K562 (cell line): Measurements from ENCODE around the gene CTSH. TPM values are rescaled to one million over a fixed set of nuclear protein-coding genes. Genes with fewer than 3 reads are reported as not detected.

Experiments used
- ATF7 ChIP-seq: fragments of 450-650 bp; IDR thresholded peaks from 2 replicates; pipeline ENCODE4 v1.7.1; 2014; ENCODE audit warnings: mild to moderate bottlenecking, moderate library complexity
- CTBP1 ChIP-seq: fragments of 450-650 bp; IDR thresholded peaks from 2 replicates; pipeline ENCODE4 v1.6.1; 2016; ENCODE audit warnings: borderline replicate concordance
- FOXP1 ChIP-seq: sonication (generic); formaldehyde crosslinking; IDR thresholded peaks from 2 replicates; pipeline ENCODE4 v1.8.0; 2022; ENCODE audit warnings: mild to moderate bottlenecking, missing genetic modification reagents
- GATA2 ChIP-seq: sonication (generic); formaldehyde crosslinking; IDR thresholded peaks from 2 replicates; pipeline ENCODE4 v1.4.0; 2020; ENCODE audit warnings: mild to moderate bottlenecking, missing genetic modification reagents
- NONO ChIP-seq, 2 experiments: fragments of 200-400 bp in 1 of 2; fragments of 450-650 bp in 1 of 2; formaldehyde crosslinking in 1 of 2; IDR thresholded peaks; 2 replicates each; pipeline ENCODE4 v1.6.1; 2017; ENCODE audit warnings: low read depth in 2 of 2, mild to moderate bottlenecking in 2 of 2, moderate library complexity in 2 of 2, low read length in 1 of 2
- POLR2AphosphoS5 ChIP-seq: IDR thresholded peaks from 2 replicates; pipeline ENCODE4 v1.6.1; 2011; ENCODE audit warnings: mild to moderate bottlenecking, low read depth, low read length, moderate library complexity; ENCODE audit not compliant: control insufficient read depth, insufficient read depth
- PRPF4 ChIP-seq: fragments of 200-400 bp; formaldehyde crosslinking; IDR thresholded peaks from one replicate; pipeline ENCODE4 v1.6.1; 2017; ENCODE audit warnings: low read length, low read depth, mild to moderate bottlenecking; ENCODE audit not compliant: insufficient read depth, poor library complexity, severe bottlenecking
- RBM14 ChIP-seq: fragments of 200-400 bp; formaldehyde crosslinking; IDR thresholded peaks from 2 replicates; pipeline ENCODE4 v1.6.1; 2018; ENCODE audit warnings: low read depth, mild to moderate bottlenecking, low read length, moderate library complexity, borderline replicate concordance; ENCODE audit not compliant: insufficient read depth
- SMARCE1 ChIP-seq: fragments of 450-650 bp; IDR thresholded peaks from 2 replicates; pipeline ENCODE4 v1.7.1; 2016; ENCODE audit warnings: mild to moderate bottlenecking
- SPI1 ChIP-seq: IDR thresholded peaks from 2 replicates; pipeline ENCODE4 v1.6.1; 2011; ENCODE audit warnings: low read depth, low read length, control low read depth, borderline replicate concordance
- TAL1 ChIP-seq: fragments of 450-650 bp; IDR thresholded peaks from 2 replicates; pipeline ENCODE4 v1.6.1; 2016; ENCODE audit warnings: mild to moderate bottlenecking
- ZNF274 ChIP-seq: IDR thresholded peaks from 2 replicates; pipeline ENCODE4 v1.6.1; 2011; ENCODE audit warnings: low read depth, mild to moderate bottlenecking, low read length, moderate library complexity, borderline replicate concordance
- ZNF668 ChIP-seq: fragments of 250-450 bp; sonication (Bioruptor Pico); IDR thresholded peaks from 2 replicates; pipeline ENCODE4 v1.8.0; 2022; ENCODE audit warnings: mild to moderate bottlenecking, inconsistent platforms
- ZNF696 ChIP-seq: fragments of 250-450 bp; sonication (Bioruptor Pico); conservative IDR thresholded peaks from 2 replicates; pipeline ENCODE4 v1.4.0; 2020; ENCODE audit warnings: mild to moderate bottlenecking, moderate library complexity
- polyA plus RNA-seq, 8 experiments: library from polyadenylated mRNA; depleted of rRNA in 4 of 8; stranded (reverse) in 5 of 8; unstranded in 3 of 8; fragments of >200 nt; fragmentation: Nextera tagmentation in 2 of 8; fragmentation: Illumina TruSeq in 1 of 8; extraction: Ambion mirVana in 2 of 8; extraction: Trizol in 1 of 8; gene quantifications; 2 replicates each; pipeline versions ENCODE4 v1.2.1 to v1.2.3, GENCODE V29; 2011 to 2014; ENCODE audit warnings: inconsistent platforms in 1 of 8, missing spikeins in 1 of 8
- total RNA-seq, 7 experiments: library from RNA; depleted of rRNA in 6 of 7; stranded (reverse); fragments of >200 nt in 6 of 7; fragmentation: Illumina TruSeq in 2 of 7; extraction: Trizol in 2 of 7; gene quantifications; 2 replicates each; pipeline versions ENCODE4 v1.2.1 to v1.2.3, GENCODE V29; 2011 to 2021; ENCODE audit warnings: low replicate concordance in 1 of 7
- TF ChIP-seq, protein P1 (sequence below): fragments of 250-450 bp; sonication (Bioruptor Pico); IDR thresholded peaks from 2 replicates; pipeline ENCODE4 v1.5.0; 2022; ENCODE audit warnings: mild to moderate bottlenecking
- TF ChIP-seq, protein P2 (sequence below): IDR thresholded peaks from 3 replicates; pipeline ENCODE4 v1.6.1; 2011; ENCODE audit warnings: borderline replicate concordance, mild to moderate bottlenecking, moderate library complexity; ENCODE audit not compliant: insufficient read length; ENCODE audit errors: extremely low read depth
- TF ChIP-seq, protein P3 (sequence below): fragments of 250-450 bp; sonication (Bioruptor Pico); IDR thresholded peaks from 2 replicates; pipeline ENCODE4 v1.4.0; 2020; ENCODE audit warnings: mild to moderate bottlenecking
- TF ChIP-seq, protein P4 (sequence below): fragments of 250-450 bp; sonication (Bioruptor Pico); IDR thresholded peaks from 2 replicates; pipeline ENCODE4 v1.4.0; 2020; ENCODE audit warnings: borderline replicate concordance

Gene CTSH
- total and polyA plus RNA-seq, 9 of the 15 experiments (the other 6 are each of a cell fraction or from before 2014, with no cell fraction given) = 15.0 to 462 (median 173) TPM

DNA sequence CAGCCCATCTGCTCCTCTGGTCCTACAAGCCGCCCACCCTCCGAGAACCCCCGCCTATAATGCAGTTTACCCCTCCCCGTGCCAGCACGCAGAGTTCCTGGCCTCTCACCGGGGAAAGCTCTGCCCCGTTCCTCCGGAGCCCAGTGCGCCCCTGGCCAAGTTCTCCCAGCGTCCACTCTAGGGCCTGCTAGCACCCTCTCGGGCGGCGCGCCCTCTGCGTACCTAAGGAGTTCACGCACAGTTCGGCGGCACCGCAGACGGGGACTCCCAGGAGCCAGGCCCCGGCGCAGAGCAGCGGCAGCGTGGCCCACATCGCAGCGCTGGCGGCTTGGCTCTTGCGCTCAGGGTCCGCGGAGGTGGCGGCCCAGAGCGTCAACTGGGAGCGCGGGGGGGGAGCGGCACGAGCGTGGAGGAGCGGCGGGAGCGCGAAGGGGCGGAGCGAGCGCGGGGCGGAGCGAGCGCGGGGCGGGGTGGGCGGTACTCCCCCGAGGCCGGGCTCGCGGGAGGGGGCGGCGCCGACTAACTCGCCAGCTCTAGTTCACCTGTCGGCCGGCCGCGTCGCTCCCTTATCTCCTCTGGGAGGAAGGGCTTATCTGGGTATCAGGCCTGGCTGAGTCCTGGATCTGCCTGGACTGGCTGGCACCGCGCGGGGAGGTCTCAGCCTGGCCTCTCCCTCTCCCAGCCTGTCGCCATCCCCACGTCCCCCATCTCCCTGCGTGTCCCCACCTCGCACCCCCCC lies at the start of gene CTSH (continued):
- TF ChIP-seq PRPF4 = no peak
- TF ChIP-seq CTBP1 = peak; percentile 85
- peak; percentile 68; the same call in 1 of the 2 replicates for TF ChIP-seq SMARCE1
- TF ChIP-seq, protein P1, sequence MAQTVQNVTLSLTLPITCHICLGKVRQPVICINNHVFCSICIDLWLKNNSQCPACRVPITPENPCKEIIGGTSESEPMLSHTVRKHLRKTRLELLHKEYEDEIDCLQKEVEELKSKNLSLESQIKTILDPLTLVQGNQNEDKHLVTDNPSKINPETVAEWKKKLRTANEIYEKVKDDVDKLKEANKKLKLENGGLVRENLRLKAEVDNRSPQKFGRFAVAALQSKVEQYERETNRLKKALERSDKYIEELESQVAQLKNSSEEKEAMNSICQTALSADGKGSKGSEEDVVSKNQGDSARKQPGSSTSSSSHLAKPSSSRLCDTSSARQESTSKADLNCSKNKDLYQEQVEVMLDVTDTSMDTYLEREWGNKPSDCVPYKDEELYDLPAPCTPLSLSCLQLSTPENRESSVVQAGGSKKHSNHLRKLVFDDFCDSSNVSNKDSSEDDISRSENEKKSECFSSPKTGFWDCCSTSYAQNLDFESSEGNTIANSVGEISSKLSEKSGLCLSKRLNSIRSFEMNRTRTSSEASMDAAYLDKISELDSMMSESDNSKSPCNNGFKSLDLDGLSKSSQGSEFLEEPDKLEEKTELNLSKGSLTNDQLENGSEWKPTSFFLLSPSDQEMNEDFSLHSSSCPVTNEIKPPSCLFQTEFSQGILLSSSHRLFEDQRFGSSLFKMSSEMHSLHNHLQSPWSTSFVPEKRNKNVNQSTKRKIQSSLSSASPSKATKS = no peak
- TF ChIP-seq ZNF696 (CRISPR knock-in tag) = no peak
- peak; percentile 59 for TF ChIP-seq POLR2AphosphoS5
- 0 out of 2 replicates have a peak, but pooled peaks have one; percentile 15 for TF ChIP-seq GATA2
- TF ChIP-seq, protein P2, sequence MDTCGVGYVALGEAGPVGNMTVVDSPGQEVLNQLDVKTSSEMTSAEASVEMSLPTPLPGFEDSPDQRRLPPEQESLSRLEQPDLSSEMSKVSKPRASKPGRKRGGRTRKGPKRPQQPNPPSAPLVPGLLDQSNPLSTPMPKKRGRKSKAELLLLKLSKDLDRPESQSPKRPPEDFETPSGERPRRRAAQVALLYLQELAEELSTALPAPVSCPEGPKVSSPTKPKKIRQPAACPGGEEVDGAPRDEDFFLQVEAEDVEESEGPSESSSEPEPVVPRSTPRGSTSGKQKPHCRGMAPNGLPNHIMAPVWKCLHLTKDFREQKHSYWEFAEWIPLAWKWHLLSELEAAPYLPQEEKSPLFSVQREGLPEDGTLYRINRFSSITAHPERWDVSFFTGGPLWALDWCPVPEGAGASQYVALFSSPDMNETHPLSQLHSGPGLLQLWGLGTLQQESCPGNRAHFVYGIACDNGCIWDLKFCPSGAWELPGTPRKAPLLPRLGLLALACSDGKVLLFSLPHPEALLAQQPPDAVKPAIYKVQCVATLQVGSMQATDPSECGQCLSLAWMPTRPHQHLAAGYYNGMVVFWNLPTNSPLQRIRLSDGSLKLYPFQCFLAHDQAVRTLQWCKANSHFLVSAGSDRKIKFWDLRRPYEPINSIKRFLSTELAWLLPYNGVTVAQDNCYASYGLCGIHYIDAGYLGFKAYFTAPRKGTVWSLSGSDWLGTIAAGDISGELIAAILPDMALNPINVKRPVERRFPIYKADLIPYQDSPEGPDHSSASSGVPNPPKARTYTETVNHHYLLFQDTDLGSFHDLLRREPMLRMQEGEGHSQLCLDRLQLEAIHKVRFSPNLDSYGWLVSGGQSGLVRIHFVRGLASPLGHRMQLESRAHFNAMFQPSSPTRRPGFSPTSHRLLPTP = no peak
- TF ChIP-seq, protein P3, sequence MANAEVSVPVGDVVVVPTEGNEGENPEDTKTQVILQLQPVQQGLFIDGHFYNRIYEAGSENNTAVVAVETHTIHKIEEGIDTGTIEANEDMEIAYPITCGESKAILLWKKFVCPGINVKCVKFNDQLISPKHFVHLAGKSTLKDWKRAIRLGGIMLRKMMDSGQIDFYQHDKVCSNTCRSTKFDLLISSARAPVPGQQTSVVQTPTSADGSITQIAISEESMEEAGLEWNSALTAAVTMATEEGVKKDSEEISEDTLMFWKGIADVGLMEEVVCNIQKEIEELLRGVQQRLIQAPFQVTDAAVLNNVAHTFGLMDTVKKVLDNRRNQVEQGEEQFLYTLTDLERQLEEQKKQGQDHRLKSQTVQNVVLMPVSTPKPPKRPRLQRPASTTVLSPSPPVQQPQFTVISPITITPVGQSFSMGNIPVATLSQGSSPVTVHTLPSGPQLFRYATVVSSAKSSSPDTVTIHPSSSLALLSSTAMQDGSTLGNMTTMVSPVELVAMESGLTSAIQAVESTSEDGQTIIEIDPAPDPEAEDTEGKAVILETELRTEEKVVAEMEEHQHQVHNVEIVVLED (CRISPR knock-in tag) = peak; percentile 79
- TF ChIP-seq FOXP1 (CRISPR knock-in tag) = peak; percentile 36; the same call in 1 of the 2 replicates
- TF ChIP-seq, protein P4, sequence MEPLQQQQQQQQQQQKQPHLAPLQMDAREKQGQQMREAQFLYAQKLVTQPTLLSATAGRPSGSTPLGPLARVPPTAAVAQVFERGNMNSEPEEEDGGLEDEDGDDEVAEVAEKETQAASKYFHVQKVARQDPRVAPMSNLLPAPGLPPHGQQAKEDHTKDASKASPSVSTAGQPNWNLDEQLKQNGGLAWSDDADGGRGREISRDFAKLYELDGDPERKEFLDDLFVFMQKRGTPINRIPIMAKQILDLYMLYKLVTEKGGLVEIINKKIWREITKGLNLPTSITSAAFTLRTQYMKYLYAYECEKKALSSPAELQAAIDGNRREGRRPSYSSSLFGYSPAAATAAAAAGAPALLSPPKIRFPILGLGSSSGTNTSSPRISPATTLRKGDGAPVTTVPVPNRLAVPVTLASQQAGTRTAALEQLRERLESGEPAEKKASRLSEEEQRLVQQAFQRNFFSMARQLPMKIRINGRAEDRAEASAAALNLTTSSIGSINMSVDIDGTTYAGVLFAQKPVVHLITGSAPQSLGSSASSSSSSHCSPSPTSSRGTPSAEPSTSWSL (CRISPR knock-in tag) = 0 out of 2 replicates have a peak, but pooled peaks have one; percentile 63
- TF ChIP-seq ATF7 = peak; percentile 44; the same call in 1 of the 2 replicates
- TF ChIP-seq SPI1 = no peak
- TF ChIP-seq NONO (IDR thresholded peaks at IDR 0.05; ENCODE audit: low read depth in 2 of 2, low read length in 1 of 2) = peak in 1 of 2 experiments; percentile 46; a peak in 2 of 4 replicates
- TF ChIP-seq RBM14 = no peak
- TF ChIP-seq TAL1 = peak; percentile 16; the same call in 1 of the 2 replicates
- no peak for TF ChIP-seq ZNF274
- no peak for TF ChIP-seq ZNF668 (CRISPR knock-in tag)
